Stimulated activated naive CD8-positive, alpha-beta T cell treated with anti-CD3 and anti-CD28 coated beads, Interleukin-15, Interleukin-2, amounts not matched to agents 100 ng/mL and 50 ng/mL, for 24 hours (primary cell): ENCODE data around the gene ARHGEF1.
"Not testable (repeated sequence)": the region's sequence is repeated elsewhere in the genome, so short reads cannot be mapped to it uniquely, and the experiment has no call there.

Source experiments
- H3K27ac Mint-ChIP-seq: one replicate; pipeline ENCODE4 v1.8.0; 2021; ENCODE audit warnings: mild to moderate bottlenecking, mixed read lengths
- H3K27me3 Mint-ChIP-seq: one replicate; pipeline ENCODE4 v1.8.0; 2021; ENCODE audit warnings: mixed read lengths
- H3K36me3 Mint-ChIP-seq: one replicate; pipeline ENCODE4 v1.8.0; 2021; ENCODE audit warnings: low read depth, mixed read lengths
- H3K4me1 Mint-ChIP-seq: one replicate; pipeline ENCODE4 v1.8.0; 2021; ENCODE audit warnings: low read depth, mixed read lengths
- H3K4me3 Mint-ChIP-seq: one replicate; pipeline ENCODE4 v1.8.0; 2021; ENCODE audit warnings: mild to moderate bottlenecking, mixed read lengths
- H3K9me3 Mint-ChIP-seq: one replicate; pipeline ENCODE4 v1.8.0; 2021; ENCODE audit warnings: mixed read lengths

Gene ARHGEF1

DNA sequence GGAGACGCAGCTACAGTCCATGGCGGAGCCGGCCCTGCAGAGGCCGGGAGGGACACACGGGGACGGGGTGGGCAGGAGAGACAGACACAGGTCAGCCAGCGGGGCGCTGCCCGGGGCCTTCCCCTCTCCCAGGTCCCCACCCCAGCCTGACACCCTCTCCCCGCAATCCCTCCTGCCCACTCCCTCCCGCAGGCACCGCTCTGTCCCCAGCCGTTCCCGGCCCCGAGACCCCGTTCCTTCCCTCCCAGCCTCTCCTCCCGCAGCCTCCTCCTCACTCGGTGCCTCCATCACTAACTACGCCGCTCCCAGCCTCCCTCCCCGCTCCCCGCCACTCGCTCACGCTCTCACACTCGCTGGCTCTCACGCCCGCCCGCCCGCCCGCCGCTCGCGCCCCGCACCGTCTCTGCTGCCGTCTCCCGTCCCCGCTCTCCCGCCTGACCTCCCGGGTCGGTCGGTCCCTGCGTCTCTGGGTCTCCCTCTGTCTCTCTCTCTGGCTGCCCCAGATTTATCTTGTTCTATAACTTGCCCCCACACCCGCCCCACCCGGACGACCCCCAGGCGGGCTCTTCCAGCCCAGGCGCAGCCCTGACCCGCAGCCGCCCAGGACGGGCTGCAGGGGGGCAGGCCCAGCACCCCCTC, 30.0 kb downstream of the ARHGEF1 start:
- H3K4me1 Mint-ChIP-seq, result peaks cover 21% of the 10 kb centered on the region
- H3K27me3 Mint-ChIP-seq, result peaks cover 16% of the 10 kb centered on the region
- no peaks in the 10 kb centered on the region for H3K36me3 Mint-ChIP-seq
- no peak overlapping the region for H3K4me3 Mint-ChIP-seq
- no peak overlapping the region for H3K27ac Mint-ChIP-seq
- no peaks in the 10 kb centered on the region for H3K9me3 Mint-ChIP-seq

DNA sequence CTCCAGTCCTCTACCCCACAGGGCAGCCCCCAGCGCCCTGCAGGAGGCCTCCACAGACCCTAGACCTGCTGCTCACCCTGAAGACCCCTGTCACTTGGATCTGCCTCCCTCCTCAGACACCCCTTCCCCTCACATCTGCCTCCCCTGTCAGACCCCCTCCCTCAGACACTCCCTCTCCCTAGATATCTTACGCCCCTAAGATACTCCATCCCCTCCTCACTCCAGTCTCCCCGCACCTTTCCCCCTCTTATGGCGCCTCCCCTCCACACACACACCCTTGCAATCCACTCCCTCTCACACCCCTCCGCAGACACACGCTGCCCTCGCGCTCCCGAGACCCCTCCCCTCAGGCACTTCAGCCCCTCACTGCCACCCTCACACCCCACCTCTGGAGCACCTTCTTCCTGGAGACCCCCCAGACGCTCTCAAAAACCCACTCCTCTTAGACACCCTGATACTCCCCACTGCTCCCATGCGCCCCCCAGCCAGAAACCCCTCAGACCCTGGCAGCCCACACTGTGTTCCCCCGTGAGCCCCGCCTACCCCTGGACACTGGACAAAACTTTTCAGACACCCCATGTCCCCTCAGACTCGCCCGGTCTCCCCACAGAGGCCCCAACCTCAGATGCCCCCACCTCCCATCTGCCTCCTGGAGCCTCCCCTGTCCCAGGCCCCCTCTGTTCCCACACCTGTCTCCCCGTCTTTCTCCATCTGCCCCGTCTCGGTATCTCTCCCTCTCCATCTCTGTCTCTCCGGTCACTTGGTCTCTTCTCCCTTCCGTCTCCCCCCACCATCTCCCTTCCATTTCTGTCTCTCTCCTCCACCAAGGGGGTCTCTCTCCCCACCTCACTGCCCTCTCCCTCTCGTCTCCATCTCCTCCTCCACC, 30.8 kb downstream of the ARHGEF1 start:
- no peaks in the 10 kb centered on the region for H3K9me3 Mint-ChIP-seq
- no peak overlapping the region for H3K27ac Mint-ChIP-seq
- H3K36me3 Mint-ChIP-seq, result no peaks in the 10 kb centered on the region
- no peak overlapping the region for H3K4me3 Mint-ChIP-seq
- H3K4me1 Mint-ChIP-seq, result peaks cover 21% of the 10 kb centered on the region
- H3K27me3 Mint-ChIP-seq, result peaks cover 16% of the 10 kb centered on the region

DNA sequence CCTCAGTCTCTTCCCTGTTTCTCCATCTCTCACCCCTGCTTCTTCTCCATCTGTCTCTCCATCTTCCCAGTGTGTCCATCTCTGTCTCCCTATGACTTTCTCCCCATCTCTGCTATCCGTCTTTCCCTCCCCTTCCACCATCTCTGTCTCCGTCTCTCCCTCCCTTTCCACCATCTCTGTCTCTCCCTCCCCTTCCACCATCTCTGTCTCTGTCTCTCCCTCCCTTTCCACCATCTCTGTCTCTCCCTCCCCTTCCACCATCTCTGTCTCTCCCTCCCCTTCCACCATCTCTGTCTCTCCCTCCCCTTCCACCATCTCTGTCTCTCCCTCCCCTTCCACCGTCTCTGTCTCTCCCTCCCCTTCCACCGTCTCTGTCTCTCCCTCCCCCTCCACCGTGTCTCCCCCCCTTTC, 31.4 kb downstream of the ARHGEF1 start:
- not testable (repeated sequence) for H3K4me3 Mint-ChIP-seq, H3K27ac Mint-ChIP-seq, H3K36me3 Mint-ChIP-seq, H3K9me3 Mint-ChIP-seq
- peaks cover 21% of the 10 kb centered on the region for H3K4me1 Mint-ChIP-seq
- peaks cover 16% of the 10 kb centered on the region for H3K27me3 Mint-ChIP-seq

DNA sequence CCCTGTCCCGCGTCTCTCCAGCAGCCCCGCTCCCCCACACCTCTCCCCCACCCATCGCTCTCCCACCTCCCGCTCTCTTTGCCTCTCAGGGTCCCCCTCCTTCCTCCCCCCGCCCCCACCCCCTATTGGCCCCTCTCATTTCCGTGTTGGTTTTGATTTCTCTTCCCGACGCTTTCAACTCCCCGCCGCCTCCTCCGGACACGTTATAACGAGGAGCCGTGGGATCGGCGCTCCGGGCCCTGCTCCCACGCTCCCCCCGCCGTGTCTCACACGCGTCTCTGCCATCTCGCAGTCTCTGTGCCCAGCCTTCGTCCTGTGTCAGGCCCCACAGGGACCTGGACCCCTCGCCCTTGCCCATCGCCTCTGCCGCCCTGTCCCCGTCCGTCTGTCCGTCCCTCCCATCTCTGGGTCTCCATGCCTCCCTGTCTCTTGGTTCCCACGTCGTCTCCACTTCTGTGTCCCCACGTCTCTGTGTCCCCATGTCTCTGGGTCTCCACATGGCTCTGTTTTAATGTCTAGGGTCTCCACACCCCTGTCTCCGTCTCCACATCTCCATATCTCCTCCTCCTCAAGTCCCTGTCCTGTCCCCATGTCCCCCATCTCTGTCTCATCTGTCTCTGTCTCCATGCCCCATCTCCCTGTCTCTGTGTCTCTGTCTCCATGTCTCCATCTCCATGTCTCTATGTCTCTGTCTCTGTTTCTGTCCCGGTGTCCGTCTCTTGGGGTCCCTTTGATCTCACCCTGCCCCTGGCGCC, 32.2 kb downstream of the ARHGEF1 start:
- Mint-ChIP-seq H3K9me3 (no peaks in the 10 kb centered on the region), H3K4me3 (no peak overlapping the region), H3K4me1 (peaks cover 21% of the 10 kb centered on the region), H3K27me3 (peaks cover 16% of the 10 kb centered on the region), H3K36me3 (no peaks in the 10 kb centered on the region), H3K27ac (no peak overlapping the region)

DNA sequence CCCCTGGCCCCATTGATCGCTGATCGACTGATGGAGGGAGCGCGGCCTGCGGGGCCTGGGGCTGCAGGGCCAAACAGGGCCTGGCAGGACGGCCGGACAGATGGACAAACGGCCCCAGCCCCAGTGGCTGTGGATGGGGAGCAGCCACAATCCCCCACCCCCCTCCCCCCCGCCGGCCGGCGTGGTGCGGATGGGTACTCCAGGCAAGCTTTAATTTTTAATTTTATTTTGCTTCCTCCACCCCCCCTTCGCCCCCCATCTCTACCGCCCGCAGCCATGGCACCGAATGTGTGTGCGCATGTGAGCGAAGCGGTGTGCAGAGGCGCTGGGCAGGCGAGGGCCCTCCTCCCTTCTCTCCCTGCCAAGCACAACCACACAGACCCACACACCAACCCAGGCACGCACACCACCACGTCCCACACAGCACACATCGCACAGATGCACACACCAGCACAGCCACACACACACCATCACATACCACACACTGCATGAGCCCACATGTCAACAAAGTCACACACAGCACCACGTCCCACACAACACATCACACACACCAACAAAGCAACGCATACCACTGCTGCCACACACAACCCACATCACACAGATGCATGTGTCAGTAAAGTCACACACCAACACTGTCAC, 32.9 kb downstream of the ARHGEF1 start:
- Mint-ChIP-seq H3K4me3 (no peak overlapping the region), H3K9me3 (no peaks in the 10 kb centered on the region), H3K4me1 (peaks cover 18% of the 10 kb centered on the region), H3K36me3 (no peaks in the 10 kb centered on the region), H3K27ac (no peak overlapping the region), H3K27me3 (peaks cover 16% of the 10 kb centered on the region)

DNA sequence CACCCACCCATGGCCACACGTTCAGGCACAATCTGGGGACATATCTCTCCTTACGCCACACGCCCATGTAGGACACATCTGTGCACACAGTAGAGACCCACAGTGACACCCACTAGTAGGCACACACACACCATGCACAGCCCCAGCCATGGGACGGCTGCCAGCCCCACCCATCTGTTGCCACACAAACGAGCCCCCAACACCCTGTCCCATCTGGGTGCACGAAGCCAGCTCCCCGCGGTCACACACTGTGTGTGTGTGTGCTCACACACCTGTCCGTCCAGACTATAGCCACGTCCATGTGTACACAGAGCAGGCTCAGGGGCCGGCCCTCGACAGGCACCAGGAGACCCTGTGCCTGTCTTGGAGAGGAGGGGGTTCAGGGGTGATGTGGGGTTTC, 34.7 kb downstream of the ARHGEF1 start:
- Mint-ChIP-seq H3K9me3 (no peaks in the 10 kb centered on the region), H3K4me3 (no peak overlapping the region), H3K27ac (no peak overlapping the region), H3K36me3 (no peaks in the 10 kb centered on the region), H3K4me1 (peaks cover 16% of the 10 kb centered on the region), H3K27me3 (peaks cover 16% of the 10 kb centered on the region)

DNA sequence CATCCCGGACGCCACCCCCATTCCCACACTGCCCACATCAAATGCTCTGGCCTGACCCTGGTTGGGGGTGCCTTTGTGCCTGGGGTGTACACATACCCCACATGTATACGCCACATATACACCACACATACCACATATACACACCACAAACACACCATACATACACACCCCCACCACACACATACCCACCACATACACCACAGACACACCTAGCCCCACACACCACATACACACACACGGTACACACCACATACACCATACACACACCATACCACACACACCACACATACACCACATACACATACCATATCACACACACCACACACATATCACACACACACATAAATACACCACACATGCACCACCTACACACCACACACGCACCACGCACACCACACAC, 35.1 kb downstream of the ARHGEF1 start:
- Mint-ChIP-seq H3K27me3 (peaks cover 16% of the 10 kb centered on the region), H3K4me3 (no peak overlapping the region), H3K36me3 (no peaks in the 10 kb centered on the region), H3K9me3 (no peaks in the 10 kb centered on the region), H3K27ac (no peak overlapping the region), H3K4me1 (peaks cover 18% of the 10 kb centered on the region)

DNA sequence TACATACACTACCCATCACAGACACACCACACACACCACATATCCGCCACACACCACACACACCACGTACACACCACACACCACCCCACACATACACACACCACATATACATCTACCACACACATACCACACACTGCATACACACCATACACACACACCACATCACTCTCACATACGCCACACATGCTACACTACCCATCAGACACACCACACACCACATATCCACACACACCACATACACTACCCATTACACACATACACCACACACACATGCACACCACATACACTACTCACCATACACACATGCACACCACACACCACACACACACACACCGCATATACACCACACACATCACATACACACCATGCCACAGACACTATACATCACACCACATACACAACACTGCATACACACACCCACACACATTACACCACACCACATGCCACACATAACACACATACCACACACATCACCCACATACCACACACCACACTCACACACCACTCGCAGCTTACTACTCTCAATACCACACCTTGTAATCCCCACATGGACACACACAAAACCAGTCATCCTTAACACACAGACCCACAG, 35.8 kb downstream of the ARHGEF1 start:
- H3K36me3 Mint-ChIP-seq, result no peaks in the 10 kb centered on the region
- H3K27ac Mint-ChIP-seq, result no peak overlapping the region
- no peak overlapping the region for H3K4me3 Mint-ChIP-seq
- peaks cover 16% of the 10 kb centered on the region for H3K27me3 Mint-ChIP-seq
- peaks cover 23% of the 10 kb centered on the region for H3K4me1 Mint-ChIP-seq
- H3K9me3 Mint-ChIP-seq, result no peaks in the 10 kb centered on the region

DNA sequence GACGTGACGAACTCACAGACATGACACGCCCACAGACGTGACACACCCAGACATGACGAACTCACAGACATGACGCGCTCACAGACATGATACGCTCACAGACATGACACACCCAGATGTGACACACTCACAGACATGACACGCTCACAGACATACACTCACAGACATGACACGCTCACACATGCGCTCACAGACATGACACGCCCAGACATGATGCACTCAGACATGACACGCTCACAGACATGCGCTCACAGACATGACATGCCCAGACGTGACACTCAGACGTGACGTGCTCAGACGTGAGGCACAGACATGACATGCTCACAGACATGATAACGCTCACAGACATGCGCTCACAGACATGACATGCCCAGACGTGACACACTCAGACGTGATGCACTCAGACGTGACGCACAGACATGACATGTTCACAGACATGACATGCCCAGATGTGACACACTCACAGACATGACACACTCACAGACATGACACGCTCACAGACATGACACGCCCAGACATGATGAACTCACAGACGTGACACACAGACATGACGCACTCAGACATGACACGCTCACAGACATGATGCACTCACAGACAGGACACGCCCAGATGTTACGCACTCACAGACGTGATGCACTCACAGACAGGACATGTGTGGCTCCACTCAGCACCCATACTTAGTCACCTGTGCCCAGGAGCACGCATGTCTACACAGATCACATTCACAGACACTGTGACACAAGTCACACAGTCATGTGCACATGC, 37.1 kb downstream of the ARHGEF1 start:
- Mint-ChIP-seq H3K4me1 (peaks cover 22% of the 10 kb centered on the region), H3K4me3 (no peak overlapping the region), H3K36me3 (no peaks in the 10 kb centered on the region), H3K27ac (no peak overlapping the region), H3K9me3 (no peaks in the 10 kb centered on the region), H3K27me3 (peaks cover 10% of the 10 kb centered on the region)

DNA sequence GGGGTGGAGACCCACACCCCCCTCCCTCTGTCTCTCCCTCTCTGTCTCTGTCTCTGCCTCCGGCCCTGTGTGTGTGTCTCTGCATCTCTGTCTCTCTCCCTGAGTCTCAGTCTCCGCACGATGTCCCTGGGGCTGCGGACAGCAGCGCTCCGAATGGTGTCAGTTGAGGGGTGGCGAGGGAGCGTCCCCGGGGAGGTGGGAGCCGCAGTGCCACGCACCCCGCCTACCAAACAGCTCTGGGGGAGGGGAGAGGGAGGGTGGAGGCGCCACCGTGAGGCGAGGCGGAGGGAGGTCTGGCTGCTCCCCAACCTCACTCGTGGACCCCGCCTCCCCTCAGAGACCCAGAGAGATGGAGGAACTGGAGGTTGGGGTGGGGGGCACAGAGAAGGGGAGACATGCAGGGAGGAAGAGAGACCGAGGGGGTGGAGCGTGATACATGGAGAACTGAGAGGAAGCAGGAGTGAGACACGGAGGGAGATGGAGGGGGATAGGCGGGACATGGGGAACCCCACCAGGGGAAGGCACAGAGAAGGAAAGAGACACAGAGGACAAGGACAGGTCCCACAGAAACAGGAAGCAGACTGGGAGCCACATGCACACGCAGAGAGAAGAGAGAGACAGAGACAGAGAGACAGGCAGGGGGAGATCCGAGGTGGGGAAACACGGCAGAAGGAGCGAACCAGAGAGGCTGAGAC, 38.0 kb downstream of the ARHGEF1 start:
- no peak overlapping the region for H3K27ac Mint-ChIP-seq
- peaks cover 10% of the 10 kb centered on the region for H3K27me3 Mint-ChIP-seq
- H3K36me3 Mint-ChIP-seq, result no peaks in the 10 kb centered on the region
- H3K4me1 Mint-ChIP-seq, result peaks cover 22% of the 10 kb centered on the region
- H3K9me3 Mint-ChIP-seq, result no peaks in the 10 kb centered on the region
- H3K4me3 Mint-ChIP-seq, result no peak overlapping the region

DNA sequence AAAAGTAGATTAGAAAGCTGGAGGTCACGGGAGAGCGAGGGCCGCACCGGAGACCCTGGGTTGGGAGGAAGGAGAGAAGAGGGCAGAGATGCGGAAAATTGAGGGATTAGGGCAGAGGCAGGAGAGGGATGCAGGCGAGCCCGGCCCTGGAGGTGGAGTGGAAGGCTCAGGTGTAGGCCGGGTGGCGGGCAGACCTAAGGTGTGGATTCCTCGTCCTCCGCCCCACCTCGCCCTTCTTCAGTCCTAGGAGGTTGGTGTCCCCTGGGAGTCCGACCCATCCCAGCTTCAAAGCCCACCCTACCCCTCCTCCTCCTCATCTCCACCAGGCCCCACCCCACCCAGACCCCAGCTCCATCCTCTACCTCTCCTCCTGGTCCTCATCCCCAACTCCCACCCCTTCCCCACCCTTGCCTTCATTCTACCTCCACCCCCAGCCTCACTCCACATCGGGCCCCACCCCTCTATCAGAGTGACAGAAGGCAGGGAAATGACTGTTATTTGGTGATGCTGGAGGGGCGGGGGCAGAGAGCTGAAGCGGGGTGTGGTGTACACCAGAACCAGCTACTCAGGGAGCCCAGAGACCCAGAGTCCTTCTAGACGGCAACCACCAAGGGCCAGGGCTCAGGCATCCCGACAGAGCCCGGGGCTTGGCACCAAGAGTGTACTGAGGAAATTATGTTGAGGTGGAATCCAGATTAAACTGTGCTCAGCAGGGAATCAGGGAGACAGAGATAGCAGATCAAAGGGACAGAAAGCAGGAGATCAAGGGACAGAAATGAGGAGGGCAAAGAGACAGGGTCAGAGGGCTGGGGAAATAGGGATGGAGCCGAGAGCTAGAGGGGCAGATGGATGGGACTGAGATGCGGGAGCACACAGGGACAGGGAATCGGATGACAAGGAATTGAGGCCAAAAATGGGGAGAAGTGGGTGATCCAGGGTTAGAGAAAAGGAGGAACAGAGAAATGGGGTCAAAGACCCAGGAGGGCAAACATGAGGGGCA, 38.9 kb downstream of the ARHGEF1 start:
- no peak overlapping the region for H3K4me3 Mint-ChIP-seq
- no peaks in the 10 kb centered on the region for H3K9me3 Mint-ChIP-seq
- H3K4me1 Mint-ChIP-seq, result peaks cover 22% of the 10 kb centered on the region
- no peak overlapping the region for H3K27ac Mint-ChIP-seq
- H3K27me3 Mint-ChIP-seq, result peaks cover 10% of the 10 kb centered on the region
- no peaks in the 10 kb centered on the region for H3K36me3 Mint-ChIP-seq

DNA sequence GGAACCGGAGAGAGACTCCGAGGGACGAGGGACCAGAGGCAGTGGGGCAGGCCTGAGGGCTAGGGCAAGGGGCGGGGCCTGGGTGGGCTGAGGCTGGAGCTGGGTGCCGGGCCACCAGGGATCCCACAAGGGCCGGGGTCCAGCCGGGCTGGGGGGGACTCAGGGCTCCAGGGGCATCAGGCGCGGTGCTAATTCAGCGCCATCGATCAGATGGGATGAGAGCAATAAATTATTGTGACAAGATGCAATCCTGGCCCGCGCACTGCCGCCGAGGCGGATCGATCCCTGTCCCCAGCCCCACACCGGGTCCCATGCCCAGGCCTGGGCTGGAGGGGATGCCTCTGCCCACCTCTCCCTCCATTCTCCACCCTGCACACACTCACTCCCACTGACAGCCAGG, 39.6 kb downstream of the ARHGEF1 start:
- H3K36me3 Mint-ChIP-seq, result no peaks in the 10 kb centered on the region
- H3K4me3 Mint-ChIP-seq, result no peak overlapping the region
- H3K4me1 Mint-ChIP-seq, result peaks cover 22% of the 10 kb centered on the region
- H3K9me3 Mint-ChIP-seq, result no peaks in the 10 kb centered on the region
- H3K27me3 Mint-ChIP-seq, result peaks cover 10% of the 10 kb centered on the region
- no peak overlapping the region for H3K27ac Mint-ChIP-seq
